ENCODE data around the gene LGR6. TPM values are rescaled to one million over a fixed set of nuclear protein-coding genes. Genes with fewer than 3 reads are reported as not detected.

The LGR6 gene
- total RNA-seq, 1 experiment from 2014 or later, result 1.0 TPM

GRCh38 chr1:202367271-202367670, 173.7 kb downstream of the LGR6 start:
- TF ChIP-seq, protein P1, sequence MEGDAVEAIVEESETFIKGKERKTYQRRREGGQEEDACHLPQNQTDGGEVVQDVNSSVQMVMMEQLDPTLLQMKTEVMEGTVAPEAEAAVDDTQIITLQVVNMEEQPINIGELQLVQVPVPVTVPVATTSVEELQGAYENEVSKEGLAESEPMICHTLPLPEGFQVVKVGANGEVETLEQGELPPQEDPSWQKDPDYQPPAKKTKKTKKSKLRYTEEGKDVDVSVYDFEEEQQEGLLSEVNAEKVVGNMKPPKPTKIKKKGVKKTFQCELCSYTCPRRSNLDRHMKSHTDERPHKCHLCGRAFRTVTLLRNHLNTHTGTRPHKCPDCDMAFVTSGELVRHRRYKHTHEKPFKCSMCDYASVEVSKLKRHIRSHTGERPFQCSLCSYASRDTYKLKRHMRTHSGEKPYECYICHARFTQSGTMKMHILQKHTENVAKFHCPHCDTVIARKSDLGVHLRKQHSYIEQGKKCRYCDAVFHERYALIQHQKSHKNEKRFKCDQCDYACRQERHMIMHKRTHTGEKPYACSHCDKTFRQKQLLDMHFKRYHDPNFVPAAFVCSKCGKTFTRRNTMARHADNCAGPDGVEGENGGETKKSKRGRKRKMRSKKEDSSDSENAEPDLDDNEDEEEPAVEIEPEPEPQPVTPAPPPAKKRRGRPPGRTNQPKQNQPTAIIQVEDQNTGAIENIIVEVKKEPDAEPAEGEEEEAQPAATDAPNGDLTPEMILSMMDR (conservative IDR thresholded peaks at IDR 0.05), result no peak
- Mint-ChIP-seq H3K9me3 (no peaks in the 10 kb centered on the region), H3K4me1 (peaks cover 22 to 26% of the 10 kb centered on the region in 2 experiments), H3K36me3 (ENCODE audit: insufficient read depth in 1 of 3, low read depth in 3 of 3) (peaks cover 0 to 4% (median 0%) of the 10 kb centered on the region in 3 experiments; a peak in 2 of 7 replicates), H3K27me3 (ENCODE audit: low read depth) (no peaks in the 10 kb centered on the region), H3K4me3 (no peak overlapping the region), H3K27ac (no peak overlapping the region)
- Histone ChIP-seq H3T11ph (ENCODE audit: low read length) (no peak overlapping the region), H3K27ac (ENCODE audit: insufficient read length, low read depth, low read length) (no peak overlapping the region), H2BK15ac (ENCODE audit: low read depth, low read length) (no peak overlapping the region), H2AK5ac (ENCODE audit: insufficient read length, low read length) (no peak overlapping the region), H4K91ac (ENCODE audit: insufficient read length, low read depth, low read length) (no peak overlapping the region), H4K8ac (replicated peaks; ENCODE audit: insufficient read length, low read depth, low read length) (no peak overlapping the region), H3K9ac (ENCODE audit: extremely low read depth, insufficient read length, low read length) (no peak overlapping the region), H3K23me2 (ENCODE audit: insufficient read length, low read depth, low read length, poor library complexity, severe bottlenecking) (no peaks in the 10 kb centered on the region), H3K18ac (ENCODE audit: insufficient read length, low read depth, low read length) (no peak overlapping the region), H3K23ac (ENCODE audit: insufficient read length, low read depth, low read length) (no peak overlapping the region), H3K4ac (ENCODE audit: low read depth, low read length) (no peak overlapping the region), H3K4me1 (ENCODE audit: insufficient read depth, low read length) (no peaks in the 10 kb centered on the region; the same call in 1 of the 2 replicates), H3K14ac (ENCODE audit: insufficient read depth, low read length) (no peak overlapping the region), H2BK20ac (ENCODE audit: low read depth, low read length, poor library complexity, severe bottlenecking) (no peak overlapping the region), H2AFZ (ENCODE audit: low read length) (no peak overlapping the region), H3K79me2 (ENCODE audit: insufficient read depth, low read length) (no peaks in the 10 kb centered on the region), H2BK12ac (ENCODE audit: insufficient read length, low read depth, low read length) (no peak overlapping the region), H4K20me1 (ENCODE audit: control insufficient read depth, insufficient read depth, insufficient read length) (no peaks in the 10 kb centered on the region), H3K79me1 (ENCODE audit: insufficient read depth, low read depth, low read length, poor library complexity, severe bottlenecking) (no peaks in the 10 kb centered on the region), H4K5ac (ENCODE audit: insufficient read length, low read depth, low read length) (no peak overlapping the region), H3K56ac (ENCODE audit: insufficient read length, low read depth, low read length) (no peak overlapping the region), H3K9me3 (ENCODE audit: control insufficient read depth, low read depth, low read length) (no peaks in the 10 kb centered on the region), H3K4me2 (ENCODE audit: insufficient read depth, insufficient read length, low read length) (no peak overlapping the region), H2BK5ac (ENCODE audit: insufficient read length, low read length) (no peak overlapping the region), H2BK120ac (ENCODE audit: low read depth, low read length, poor library complexity, severe bottlenecking) (no peak overlapping the region), H3K27me3 (ENCODE audit: insufficient read depth, low read length) (no peaks in the 10 kb centered on the region)
- WGBS (ENCODE audit: extremely low coverage, insufficient read length, low lambda C conversion rate), result no CpG with 5 or more reads among the region's 1 CpG
- no peak for DNase-seq

Other genes with a start within 250 kb of the LGR6 start
- gene LMOD1, start 247.3 kb upstream of the LGR6 start, total RNA-seq (2021), result 0.31 and 0.44 TPM in 2 replicates
- 60.3 and 60.9 TPM in 2 replicates for gene TIMM17A, start 238.3 kb upstream of the LGR6 start, total RNA-seq (2021)
- 49.2 and 49.9 TPM in 2 replicates for gene RNPEP, start 211.2 kb upstream of the LGR6 start, total RNA-seq (2021)
- 9.1 and 10.4 TPM in 2 replicates for gene ELF3, start 183.2 kb upstream of the LGR6 start, total RNA-seq (2021)
- gene GPR37L1, start 70.9 kb upstream of the LGR6 start, total RNA-seq (2021), result 0.11 TPM in 2 replicates
- 58.6 and 67.2 TPM in 2 replicates for gene ARL8A, start 49.1 kb upstream of the LGR6 start, total RNA-seq (2021)
- 0.22 and 0.72 TPM in 2 replicates for gene PTPN7, start 33.2 kb upstream of the LGR6 start, total RNA-seq (2021)
- gene UBE2T, start 148.1 kb downstream of the LGR6 start, total RNA-seq (2021), result 50.9 and 56.0 TPM in 2 replicates
- 8.1 and 12.9 TPM in 2 replicates for gene PPP1R12B, start 154.9 kb downstream of the LGR6 start, total RNA-seq (2021)

Measured in H9 (cell line).